IMR-90 (cell line): ENCODE measurements around the gene PLXDC2. TPM values are rescaled to one million over a fixed set of nuclear protein-coding genes. Genes with fewer than 3 reads are reported as not detected.
A peak's percentile ranks its signal among the peaks of the same experiment; 100 is the strongest.

ENCODE experiments used
- ATAC-seq: fragments of 200-7000 bp; cut with Tn5 transposase; 2 replicates; pipeline ENCODE4 v1.9.1; 2020; ENCODE audit warnings: low read depth, mild to moderate bottlenecking, moderate library complexity
- BruUV-seq: library from RNA; stranded (reverse); fragments of 400-500 nt; replicated peaks from 2 replicates; lab custom pipeline; 2021; lab: Mats Ljungman, UMichigan
- CTCF ChIA-PET: fragments of 300-600 bp; formaldehyde crosslinking; extraction: SDS; loops from one replicate; lab custom pipeline; 2021; ENCODE audit warnings: antibody characterized with exemption; lab: Yijun Ruan, JAX
- POLR2A ChIA-PET: fragments of 300-600 bp; sonication (Branson Sonifier 250); formaldehyde crosslinking; loops from one replicate; lab custom pipeline; 2022; ENCODE audit warnings: antibody characterized with exemption; ENCODE audit not compliant: unreplicated experiment; lab: Charles Lee
- DNase-seq: peaks from one replicate; pipeline ENCODE4 v3.0.0; 2013
- H2AFZ ChIP-seq: replicated peaks from 2 replicates; pipeline ENCODE3; 2013; ENCODE audit warnings: low read length, mild to moderate bottlenecking; ENCODE audit not compliant: poor library complexity
- H2AK5ac ChIP-seq: 2 replicates; pipeline ENCODE4 v1.6.1; 2013; ENCODE audit warnings: low read depth, low read length, inconsistent platforms
- H2AK9ac ChIP-seq: replicated peaks from 2 replicates; pipeline ENCODE3; 2013; ENCODE audit warnings: mild to moderate bottlenecking, low read depth, low read length, moderate library complexity; ENCODE audit not compliant: poor library complexity
- H2BK120ac ChIP-seq: 2 replicates; pipeline ENCODE4 v1.6.1; 2013; ENCODE audit warnings: low read depth, low read length, inconsistent platforms
- H2BK15ac ChIP-seq: 3 replicates; pipeline ENCODE4 v1.6.1; 2013; ENCODE audit warnings: low read depth, low read length, inconsistent platforms
- H2BK20ac ChIP-seq: 2 replicates; pipeline ENCODE4 v1.6.1; 2013; ENCODE audit warnings: low read depth, mild to moderate bottlenecking, inconsistent platforms, low read length, moderate library complexity
- H2BK5ac ChIP-seq: 2 replicates; pipeline ENCODE4 v1.6.1; 2013; ENCODE audit warnings: mild to moderate bottlenecking, low read depth, low read length, inconsistent platforms; ENCODE audit not compliant: poor library complexity, severe bottlenecking
- H3K14ac ChIP-seq: replicated peaks from 2 replicates; pipeline ENCODE4 v1.6.1; 2013; ENCODE audit warnings: low read depth, low read length, inconsistent platforms
- H3K18ac ChIP-seq: 2 replicates; pipeline ENCODE4 v1.6.1; 2013; ENCODE audit warnings: low read depth, low read length, control low read depth
- H3K23ac ChIP-seq: 2 replicates; pipeline ENCODE4 v1.6.1; 2013; ENCODE audit warnings: low read depth, low read length, inconsistent platforms
- H3K27ac ChIP-seq: 2 replicates; pipeline ENCODE4 v1.5.1; 2013; ENCODE audit warnings: mild to moderate bottlenecking, control low read depth, low read length; ENCODE audit not compliant: insufficient read depth
- H3K27me3 ChIP-seq: 2 replicates; pipeline ENCODE4 v1.6.1; 2013; ENCODE audit warnings: low read length; ENCODE audit not compliant: control insufficient read depth, insufficient read depth
- H3K36me3 ChIP-seq: 2 replicates; pipeline ENCODE4 v1.6.1; 2013; ENCODE audit warnings: low read length, mixed read lengths; ENCODE audit not compliant: control insufficient read depth, insufficient read depth
- H3K4ac ChIP-seq: 2 replicates; pipeline ENCODE4 v1.6.1; 2013; ENCODE audit warnings: low read depth, low read length, inconsistent platforms
- H3K4me1 ChIP-seq: 2 replicates; pipeline ENCODE4 v1.6.1; 2013; ENCODE audit warnings: low read length, mixed read lengths; ENCODE audit not compliant: control insufficient read depth, insufficient read depth
- H3K4me2 ChIP-seq: 2 replicates; pipeline ENCODE4 v1.6.1; 2013; ENCODE audit warnings: low read depth, mild to moderate bottlenecking, control low read depth, low read length, moderate library complexity
- H3K4me3 ChIP-seq: 2 replicates; pipeline ENCODE4 v1.5.1; 2013; ENCODE audit warnings: low read depth, mild to moderate bottlenecking, control low read depth, low read length, moderate library complexity; ENCODE audit not compliant: insufficient read depth
- H3K56ac ChIP-seq: 2 replicates; pipeline ENCODE4 v1.6.1; 2013; ENCODE audit warnings: low read length, inconsistent platforms; ENCODE audit not compliant: insufficient read depth; ENCODE audit errors: extremely low read depth
- H3K79me1 ChIP-seq, 2 experiments: 2 replicates each; pipeline ENCODE4 v1.6.1; 2013; ENCODE audit warnings: low read length in 2 of 2, inconsistent platforms in 1 of 2, low read depth in 1 of 2
- H3K9ac ChIP-seq: 2 replicates; pipeline ENCODE4 v1.6.1; 2013; ENCODE audit warnings: low read depth, low read length, control low read depth
- H3K9me1 ChIP-seq: 2 replicates; pipeline ENCODE4 v1.6.1; 2013; ENCODE audit warnings: low read length, inconsistent platforms; ENCODE audit not compliant: insufficient read depth
- H3K9me3 ChIP-seq: 2 replicates; pipeline ENCODE4 v1.6.1; 2013; ENCODE audit warnings: low read length; ENCODE audit not compliant: control insufficient read depth, insufficient read depth
- H4K20me1 ChIP-seq: 2 replicates; pipeline ENCODE4 v1.6.1; 2013; ENCODE audit warnings: low read length, inconsistent platforms; ENCODE audit not compliant: insufficient read depth
- H4K5ac ChIP-seq: 2 replicates; pipeline ENCODE4 v1.6.1; 2013; ENCODE audit warnings: mild to moderate bottlenecking, low read depth, low read length, control low read depth
- H4K8ac ChIP-seq, 2 experiments: 2 replicates each; pipeline ENCODE4 v1.6.1; 2013; ENCODE audit warnings: low read depth in 2 of 2, low read length in 2 of 2, control low read depth in 1 of 2, inconsistent platforms in 1 of 2
- H4K91ac ChIP-seq: 2 replicates; pipeline ENCODE4 v1.6.1; 2013; ENCODE audit warnings: low read depth, low read length, inconsistent platforms; ENCODE audit not compliant: insufficient read depth
- CEBPB ChIP-seq: IDR thresholded peaks from 2 replicates; pipeline ENCODE4 v1.6.1; 2012; ENCODE audit warnings: low read depth, low read length, improper control_type of control experiment
- FOS ChIP-seq: fragments of 150-350 bp; IDR thresholded peaks from 2 replicates; pipeline ENCODE4 v1.6.1; 2016; ENCODE audit warnings: low read depth, low read length
- MAFK ChIP-seq: IDR thresholded peaks from 2 replicates; pipeline ENCODE4 v1.6.1; 2012; ENCODE audit warnings: low read depth, low read length, improper control_type of control experiment
- MXI1 ChIP-seq: IDR thresholded peaks from 2 replicates; pipeline ENCODE4 v1.6.1; 2012; ENCODE audit warnings: low read depth, mild to moderate bottlenecking, low read length, moderate library complexity, borderline replicate concordance
- POLR2A ChIP-seq: IDR thresholded peaks from 2 replicates; pipeline ENCODE4 v1.6.1; 2012; ENCODE audit warnings: mild to moderate bottlenecking, low read depth, low read length
- RAD21 ChIP-seq: IDR thresholded peaks from 2 replicates; pipeline ENCODE4 v1.6.1; 2012; ENCODE audit warnings: low read length, improper control_type of control experiment
- RCOR1 ChIP-seq: IDR thresholded peaks from 2 replicates; pipeline ENCODE4 v1.6.1; 2012; ENCODE audit warnings: mild to moderate bottlenecking, low read length, improper control_type of control experiment; ENCODE audit not compliant: insufficient replicate concordance
- SMC3 ChIP-seq: fragments of 150-350 bp; IDR thresholded peaks from 2 replicates; pipeline ENCODE4 v1.6.1; 2016; ENCODE audit warnings: low read depth, mild to moderate bottlenecking, antibody characterized with exemption, low read length, moderate library complexity
- WGBS, 2 experiments: methylation state at CpG; one replicate each; pipeline versions ENCODE4 v1.1.5 to v1.1.7; 2013; ENCODE audit warnings: missing lambda C conversion rate in 2 of 2; ENCODE audit not compliant: insufficient read length in 1 of 2; ENCODE audit errors: extremely low coverage in 2 of 2; 5-methylcytosine and 5-hydroxymethylcytosine counted together
- dilution Hi-C: fragments of 300-500 bp; cut with HindIII; formaldehyde crosslinking; loops from one replicate; pipeline ENCODE4 v1.14.3; 2018; ENCODE audit warnings: low sequenced_read_pairs; ENCODE audit not compliant: unreplicated experiment
- in situ Hi-C: fragments of 300-500 bp; cut with MboI; formaldehyde crosslinking; loops from 3 replicates; pipeline ENCODE4 v1.14.3; 2019; ENCODE audit warnings: low sequenced_read_pairs, inconsistent platforms, mixed read lengths
- intact Hi-C: fragments of 100-400 bp; cut with micrococcal nuclease; formaldehyde crosslinking; loops from 2 replicates; pipeline ENCODE4 v1.10.0; 2022
- polyA plus RNA-seq, 3 experiments: library from polyadenylated mRNA; depleted of rRNA; stranded (reverse); fragments of >200 nt; gene quantifications; 2 replicates each; pipeline ENCODE4 v1.2.3, GENCODE V29; 2012; ENCODE audit warnings: low replicate concordance in 1 of 3
- total RNA-seq: library from RNA; depleted of rRNA; stranded (reverse); fragments of >200 nt; gene quantifications from 2 replicates; pipeline ENCODE4 v1.2.3, GENCODE V29; 2012
- TF ChIP-seq, protein P1 (sequence below): conservative IDR thresholded peaks from 2 replicates; pipeline ENCODE4 v1.5.1; 2012; ENCODE audit warnings: mild to moderate bottlenecking, low read depth, low read length, improper control_type of control experiment

PLXDC2 gene
- total and polyA plus RNA-seq, 2 of the 4 experiments (the other 2 are of a cell fraction), result 3.2 to 6.1 TPM

GRCh38 chr10:20100171-20100570 lies 283.9 kb downstream of the PLXDC2 start:
- H2BK15ac ChIP-seq, result no peak overlapping the region
- no peaks in the 10 kb centered on the region for H3K27me3 ChIP-seq
- H2BK20ac ChIP-seq, result no peak overlapping the region
- intact Hi-C loops (no loop called here), in situ Hi-C loops (no loop called here), dilution Hi-C loops (no loop called here)
- no peak overlapping the region for H3K14ac ChIP-seq
- H3K4me1 ChIP-seq, result 0 out of 2 replicates have a peak, but pooled peaks cover under 1% of the 10 kb centered on the region
- H3K56ac ChIP-seq, result no peak overlapping the region
- H3K27ac ChIP-seq, result no peak overlapping the region
- no peaks in the 10 kb centered on the region for H3K79me1 ChIP-seq
- H2BK120ac ChIP-seq, result no peak overlapping the region
- no peaks in the 10 kb centered on the region for H4K20me1 ChIP-seq
- no peak overlapping the region for H2AK5ac ChIP-seq
- no peak overlapping the region for H3K23ac ChIP-seq
- no peak overlapping the region for H3K4ac ChIP-seq
- DNase-seq, result peak; percentile 65
- H3K9ac ChIP-seq, result no peak overlapping the region
- H4K5ac ChIP-seq, result no peak overlapping the region
- no peak overlapping the region for H2BK5ac ChIP-seq
- no peaks in the 10 kb centered on the region for H3K9me1 ChIP-seq
- H3K4me2 ChIP-seq, result peak overlapping the region; percentile 63; the same call in 1 of the 2 replicates
- H4K91ac ChIP-seq, result no peak overlapping the region
- H2AK9ac ChIP-seq, result no peak overlapping the region
- H3K36me3 ChIP-seq, result no peaks in the 10 kb centered on the region
- WGBS, 2 experiments, result no CpG with 5 or more reads among the region's 2 CpGs
- H3K4me3 ChIP-seq, result no peak overlapping the region
- TF ChIP-seq CEBPB, result no peak
- TF ChIP-seq, protein P1, sequence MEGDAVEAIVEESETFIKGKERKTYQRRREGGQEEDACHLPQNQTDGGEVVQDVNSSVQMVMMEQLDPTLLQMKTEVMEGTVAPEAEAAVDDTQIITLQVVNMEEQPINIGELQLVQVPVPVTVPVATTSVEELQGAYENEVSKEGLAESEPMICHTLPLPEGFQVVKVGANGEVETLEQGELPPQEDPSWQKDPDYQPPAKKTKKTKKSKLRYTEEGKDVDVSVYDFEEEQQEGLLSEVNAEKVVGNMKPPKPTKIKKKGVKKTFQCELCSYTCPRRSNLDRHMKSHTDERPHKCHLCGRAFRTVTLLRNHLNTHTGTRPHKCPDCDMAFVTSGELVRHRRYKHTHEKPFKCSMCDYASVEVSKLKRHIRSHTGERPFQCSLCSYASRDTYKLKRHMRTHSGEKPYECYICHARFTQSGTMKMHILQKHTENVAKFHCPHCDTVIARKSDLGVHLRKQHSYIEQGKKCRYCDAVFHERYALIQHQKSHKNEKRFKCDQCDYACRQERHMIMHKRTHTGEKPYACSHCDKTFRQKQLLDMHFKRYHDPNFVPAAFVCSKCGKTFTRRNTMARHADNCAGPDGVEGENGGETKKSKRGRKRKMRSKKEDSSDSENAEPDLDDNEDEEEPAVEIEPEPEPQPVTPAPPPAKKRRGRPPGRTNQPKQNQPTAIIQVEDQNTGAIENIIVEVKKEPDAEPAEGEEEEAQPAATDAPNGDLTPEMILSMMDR, result no peak
- no peak for TF ChIP-seq SMC3
- no peak for TF ChIP-seq FOS
- TF ChIP-seq MXI1, result no peak
- TF ChIP-seq MAFK, result no peak
- TF ChIP-seq RCOR1, result no peak
- no peak for TF ChIP-seq RAD21
- TF ChIP-seq POLR2A, result no peak
- peak; percentile 21; the same call in 1 of the 2 replicates for ATAC-seq
- H2AFZ ChIP-seq, result no peak overlapping the region
- H3K9me3 ChIP-seq, result no peaks in the 10 kb centered on the region
- no peak overlapping the region for H3K18ac ChIP-seq
- H4K8ac ChIP-seq, result no peak overlapping the region
- CTCF ChIA-PET, result no interaction called here
- POLR2A ChIA-PET, result no interaction called here
- BruUV-seq, result no TSS peak
